HG03159 (cell line): ENCODE measurements around the gene FILIP1L.

Experiments used
- ATAC-seq: cut with Tn5 transposase; IDR thresholded peaks from one replicate; pipeline ENCODE4 v1.9.1; 2021; ENCODE audit warnings: mild to moderate bottlenecking, moderate library complexity; ENCODE audit not compliant: unreplicated experiment

Gene FILIP1L

DNA sequence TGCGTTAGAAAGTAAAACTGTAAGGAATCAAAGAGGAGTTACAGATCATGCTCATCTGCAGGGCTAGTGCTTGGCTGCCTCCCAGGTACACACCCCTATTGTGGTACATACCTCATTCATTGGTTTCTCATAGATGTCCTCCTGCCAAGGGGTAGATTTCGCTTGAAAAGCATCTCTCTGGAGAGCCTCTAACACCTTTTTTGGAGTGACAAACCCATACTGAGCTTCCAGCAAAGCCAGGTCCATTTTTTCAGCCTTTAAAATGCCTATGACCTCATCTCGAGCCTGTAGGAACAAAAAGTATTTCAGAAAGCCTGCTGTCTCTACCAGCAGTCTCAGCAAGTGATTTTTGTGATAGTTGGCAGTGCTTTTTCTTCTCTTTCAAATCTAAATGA, 184.6 kb downstream of the FILIP1L start:
- no peak for ATAC-seq

DNA sequence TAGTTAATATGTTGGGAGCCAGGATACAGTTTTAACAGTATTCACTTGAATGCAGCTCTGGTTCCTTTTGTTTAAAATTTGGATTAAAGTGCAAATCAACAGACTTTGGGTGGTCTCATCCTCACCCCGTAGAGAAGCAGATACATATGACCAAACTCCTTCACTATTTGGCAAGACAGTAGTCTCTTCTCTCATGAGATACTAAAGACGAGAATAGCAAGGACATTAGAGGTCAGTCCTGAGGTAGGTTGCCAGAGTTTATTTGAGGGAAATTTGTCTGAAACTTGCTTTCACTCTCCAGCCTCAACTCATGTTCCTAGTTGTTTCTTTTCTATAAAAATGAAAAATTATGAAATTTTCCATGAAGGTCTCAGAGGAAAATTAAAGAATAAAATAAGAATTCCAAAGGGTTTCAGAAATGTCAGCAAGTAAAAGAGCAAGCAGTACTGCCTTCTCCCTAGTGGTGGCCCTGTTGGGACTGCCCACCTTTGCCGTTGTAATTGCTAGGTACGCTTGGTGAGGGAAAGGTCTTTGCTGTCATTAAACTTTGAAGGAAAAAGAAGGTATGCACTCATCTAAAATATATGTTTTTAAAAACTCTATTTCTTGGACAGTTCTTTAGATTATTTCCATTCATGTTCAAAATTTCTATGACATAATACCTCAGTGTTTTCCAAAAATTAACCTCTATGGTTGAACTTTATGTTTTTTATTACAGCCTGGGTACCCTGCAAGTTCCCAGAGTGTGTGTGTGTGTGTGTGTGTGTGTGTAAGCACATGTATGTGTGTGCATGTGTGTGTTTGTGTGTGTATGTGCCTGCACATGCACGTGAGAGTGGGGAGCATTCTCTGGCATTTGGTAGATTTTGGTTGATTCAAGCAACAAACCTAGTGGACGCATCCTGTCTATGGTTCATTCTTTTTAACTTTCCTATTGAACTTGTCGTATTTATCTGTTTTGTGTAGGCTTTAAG, 185.2 kb downstream of the FILIP1L start:
- no peak for ATAC-seq

DNA sequence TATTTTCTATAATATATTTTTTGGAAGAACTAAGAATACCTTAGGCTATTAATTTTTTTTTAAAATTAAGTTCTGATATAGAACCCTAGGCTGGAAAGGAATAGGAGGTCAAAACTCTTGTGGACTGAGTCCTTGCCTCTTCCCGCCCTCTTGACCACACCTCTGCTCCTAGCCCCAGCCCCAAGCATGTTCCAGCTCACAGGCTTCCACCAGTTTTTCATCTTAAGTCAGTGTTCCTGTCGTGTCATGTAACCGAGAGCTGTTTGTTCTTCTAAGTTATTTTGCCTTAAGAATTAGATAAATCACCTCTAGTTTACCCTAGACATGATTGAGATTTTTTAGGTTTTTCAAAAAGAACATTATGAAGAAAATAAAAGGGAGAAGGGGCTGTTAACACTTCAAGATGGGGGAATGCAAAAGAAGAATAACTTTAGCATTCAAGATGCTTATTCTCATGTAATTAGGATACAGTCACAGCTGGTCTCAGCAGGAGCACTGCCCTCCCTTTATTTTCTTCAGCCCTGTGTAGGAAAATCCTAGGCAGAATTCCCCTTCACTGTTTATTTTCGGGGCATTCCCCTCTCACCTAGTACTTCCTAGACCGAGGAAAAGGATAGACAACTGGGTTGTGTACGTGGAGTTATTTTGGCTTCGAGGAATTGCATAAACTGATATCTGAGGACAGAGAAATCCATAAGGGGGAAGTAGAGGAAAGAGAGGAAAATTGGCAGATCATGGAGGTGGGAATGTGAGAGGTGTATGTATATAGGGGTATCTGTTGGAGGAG, 186.4 kb downstream of the FILIP1L start:
- ATAC-seq = no peak

DNA sequence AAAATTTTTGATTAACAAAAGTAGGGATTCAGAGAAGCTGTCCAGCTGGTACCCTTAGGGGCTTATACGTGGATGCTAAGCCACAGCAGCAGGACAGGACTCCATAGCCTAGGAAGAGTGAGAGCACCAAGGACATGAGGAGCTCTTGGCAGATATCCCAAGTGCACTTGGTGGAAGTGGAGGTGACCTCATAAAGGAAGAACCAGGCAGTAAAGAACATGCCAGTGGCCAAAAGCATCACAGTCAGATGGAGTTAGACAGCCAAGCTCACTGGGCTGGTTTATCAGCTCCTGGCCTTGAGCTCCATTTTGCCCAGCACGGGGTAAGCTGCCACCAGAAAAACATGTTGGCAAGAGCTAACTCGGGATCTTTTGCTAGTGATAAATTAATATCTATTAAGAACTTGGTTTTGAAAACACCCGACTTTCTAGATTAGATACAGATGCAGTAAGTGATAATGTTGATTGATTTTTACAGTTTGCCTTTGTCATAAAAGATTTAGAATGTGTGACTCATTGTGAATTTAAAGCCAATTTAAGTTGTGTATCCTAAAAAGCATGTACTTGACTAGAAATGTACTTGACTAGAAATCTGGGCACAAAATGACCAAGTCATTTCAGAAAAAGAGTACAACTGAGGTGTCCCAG, 188.6 kb downstream of the FILIP1L start:
- ATAC-seq = no peak

- no peak for ATAC-seq
Observed at GRCh38 chr3:99923873-99924272, 190.4 kb downstream of the FILIP1L start.

DNA sequence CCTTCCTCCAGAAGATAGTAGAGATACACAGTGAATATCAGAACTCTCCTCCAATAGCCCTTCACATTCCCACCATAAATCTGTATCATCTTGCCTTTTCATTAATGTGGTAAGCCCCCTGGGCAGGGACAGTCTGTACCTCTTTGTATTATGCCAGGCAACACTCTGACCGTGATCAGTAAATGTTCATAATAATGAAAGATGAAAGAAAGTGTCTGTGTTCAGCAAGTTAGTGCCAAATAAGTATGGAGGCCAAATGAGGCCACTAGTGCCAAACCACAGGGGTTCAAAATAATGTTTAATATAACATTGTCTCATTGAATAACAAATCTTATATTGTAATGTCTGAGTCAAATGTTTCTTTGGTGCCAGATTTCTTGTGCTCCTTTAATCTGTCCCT, 192.3 kb downstream of the FILIP1L start:
- ATAC-seq = no peak

DNA sequence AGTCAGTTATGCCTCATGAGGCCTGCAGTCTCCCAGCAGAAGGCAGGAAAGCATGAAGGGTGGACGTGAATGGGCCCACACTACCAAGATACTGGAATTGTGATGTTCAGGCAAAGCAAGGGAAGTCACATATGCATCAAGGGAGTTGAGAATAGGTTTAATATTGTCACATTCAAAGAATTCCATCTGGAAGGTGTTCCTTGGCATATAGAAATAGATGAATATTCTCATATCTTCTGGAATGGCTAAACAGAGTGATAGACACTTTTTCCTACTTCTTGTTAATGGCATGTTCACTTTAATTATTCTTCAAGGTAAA, 193.0 kb downstream of the FILIP1L start:
- ATAC-seq = no peak

- ATAC-seq = peak; percentile 48
Observed at GRCh38 chr3:99920481-99921376, 193.6 kb downstream of the FILIP1L start.

GRCh38 chr3:99919694-99920093, 194.6 kb downstream of the FILIP1L start:
- no peak for ATAC-seq

GRCh38 chr3:99918715-99919114, 195.6 kb downstream of the FILIP1L start:
- ATAC-seq = no peak

DNA sequence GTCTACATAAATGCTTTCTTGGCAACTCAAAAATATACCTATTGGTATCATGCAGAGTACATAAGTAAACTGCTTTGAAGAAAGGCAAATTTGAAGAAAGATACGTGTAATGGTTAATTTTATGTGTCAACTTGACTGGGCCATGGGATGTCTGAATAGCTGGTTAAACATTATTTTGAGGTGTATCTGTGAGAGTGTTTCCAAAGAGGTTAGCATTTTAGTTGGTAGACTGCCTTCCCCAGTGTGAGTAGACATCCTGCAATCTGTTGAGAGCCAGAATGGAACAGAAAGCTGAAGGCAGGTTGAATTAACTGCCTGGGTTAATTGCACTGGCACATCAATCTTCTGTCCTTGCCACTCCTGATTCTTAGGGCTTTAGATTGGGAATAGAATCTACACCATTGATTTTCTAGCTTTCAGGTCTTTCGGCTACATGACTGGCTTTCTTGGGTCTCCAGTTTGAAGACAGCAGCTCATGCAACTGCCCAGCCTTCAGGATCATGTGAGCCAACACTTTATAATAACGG, 198.3 kb downstream of the FILIP1L start:
- ATAC-seq = no peak

DNA sequence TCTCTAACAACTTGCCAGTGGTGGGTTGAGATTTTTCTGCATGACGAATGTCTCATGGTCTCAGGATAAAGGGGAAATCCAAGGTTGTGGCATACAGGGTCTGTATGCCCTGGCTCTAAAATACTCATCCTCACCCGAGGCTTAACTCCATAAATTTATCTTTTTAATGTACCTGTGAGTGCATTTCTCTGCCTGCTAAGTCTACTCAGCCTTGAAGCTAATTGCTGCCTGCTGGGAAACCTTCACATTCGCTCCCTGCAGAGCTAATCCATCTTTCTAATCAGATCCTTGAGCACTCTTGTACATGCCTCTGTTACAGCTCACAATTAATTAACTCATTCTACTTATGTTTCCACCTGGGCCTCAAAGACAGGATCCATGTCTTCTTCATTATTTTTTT, 202.9 kb downstream of the FILIP1L start:
- ATAC-seq = no peak

GRCh38 chr3:99910752-99911290, 203.5 kb downstream of the FILIP1L start:
- no peak for ATAC-seq

- ATAC-seq = no peak
Observed at GRCh38 chr3:99909714-99910495, 204.4 kb downstream of the FILIP1L start.

DNA sequence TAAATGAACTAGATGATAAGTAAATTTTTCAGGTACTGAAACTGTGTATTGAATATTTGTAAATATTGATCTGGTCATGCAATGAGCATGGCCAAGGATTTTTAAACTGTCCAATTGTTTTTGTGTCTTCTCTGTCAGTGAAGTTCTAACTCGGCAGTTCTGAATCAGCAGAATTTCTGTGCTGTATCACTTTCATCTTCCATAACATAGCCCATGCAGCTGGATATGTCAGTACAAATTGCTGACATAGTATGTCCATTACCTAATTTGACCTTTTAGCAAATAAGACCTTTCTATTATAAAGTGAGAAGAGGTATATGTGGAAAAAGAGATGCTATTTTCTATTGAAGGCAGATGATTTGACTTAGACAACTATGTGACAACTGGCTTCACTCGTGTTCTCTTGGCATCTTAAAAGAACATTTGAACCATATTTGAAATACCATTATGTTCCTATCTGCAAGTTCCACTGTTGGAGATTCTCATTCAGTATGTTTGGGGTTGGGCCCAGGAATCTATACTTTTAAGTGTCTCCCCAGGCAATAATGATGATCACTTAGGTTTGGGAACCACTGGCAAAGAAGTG, 206.2 kb downstream of the FILIP1L start:
- ATAC-seq = no peak

GRCh38 chr3:99903869-99904268, 210.4 kb downstream of the FILIP1L start:
- no peak for ATAC-seq

GRCh38 chr3:99902091-99902490, 212.2 kb downstream of the FILIP1L start:
- ATAC-seq = no peak

- no peak for ATAC-seq
Observed at GRCh38 chr3:99901200-99901926, 212.9 kb downstream of the FILIP1L start.
